Amniotic stem cell (primary cell): Measurements from ENCODE around the gene OSTM1.

Source experiments
- DNase-seq: peaks from one replicate; lab custom pipeline; 2025; lab: John Stamatoyannopoulos, UW

OSTM1 gene

DNA sequence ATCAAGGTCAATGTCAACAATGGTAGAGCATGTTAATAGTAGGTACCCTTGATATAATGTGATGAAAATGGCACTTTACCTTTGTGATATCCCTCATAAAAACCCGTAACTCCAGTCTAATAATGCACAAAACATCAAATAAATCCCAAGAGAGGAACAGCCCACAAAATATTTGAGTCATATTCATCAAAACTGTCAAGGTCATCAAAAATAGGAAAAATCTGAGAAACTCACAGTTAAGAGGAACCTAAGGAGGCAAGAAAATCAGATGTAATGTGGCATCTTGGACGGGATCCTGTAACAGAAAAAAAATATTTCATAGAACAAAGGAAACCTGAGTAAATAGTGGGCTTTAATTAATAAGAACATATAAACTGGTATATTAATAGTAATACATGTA is 25.5 kb upstream of the OSTM1 start:
- DNase-seq, result no peak

DNA sequence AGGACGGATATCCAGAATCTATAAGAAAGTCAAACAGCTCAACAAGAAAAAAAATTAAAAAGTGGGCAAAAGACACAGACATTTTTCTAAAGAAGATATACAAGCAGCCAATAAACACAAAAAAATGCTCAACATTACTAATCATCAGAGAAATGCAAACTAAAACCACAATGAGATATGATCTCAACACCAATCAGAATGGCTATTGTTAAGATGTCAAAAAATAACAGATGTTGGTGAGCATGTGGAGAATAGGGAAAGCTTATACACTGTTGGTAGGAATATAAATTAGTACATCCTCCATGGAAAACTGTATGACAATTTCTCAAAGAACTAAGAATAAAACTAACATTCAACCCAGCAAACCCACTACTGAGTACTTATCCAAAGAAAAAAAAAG is 23.3 kb upstream of the OSTM1 start:
- no peak for DNase-seq

DNA sequence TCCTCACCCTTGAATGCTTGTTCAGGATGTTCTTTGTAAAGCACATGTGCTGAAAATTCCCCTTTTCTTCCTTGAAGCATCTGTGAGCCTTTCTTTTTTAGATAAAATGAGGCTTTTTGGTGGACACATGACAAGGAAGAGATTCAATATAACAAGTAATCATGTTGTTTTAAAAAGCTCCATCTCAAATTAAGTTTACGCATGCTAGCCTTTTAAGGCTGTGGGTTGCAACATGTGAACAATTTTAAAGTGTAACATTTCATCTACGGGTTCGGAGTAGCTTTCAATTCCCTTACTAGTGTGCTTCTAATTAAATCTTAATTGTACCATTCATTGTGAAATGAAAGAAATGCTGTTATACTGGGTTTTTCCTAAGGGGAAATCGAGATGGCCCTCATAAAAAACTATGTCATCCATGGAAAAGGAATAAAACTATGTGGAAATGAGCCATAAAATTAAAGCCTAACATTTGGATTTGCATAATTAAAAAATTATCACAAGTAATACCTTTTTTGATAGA is 19.3 kb upstream of the OSTM1 start:
- DNase-seq, result no peak

DNA sequence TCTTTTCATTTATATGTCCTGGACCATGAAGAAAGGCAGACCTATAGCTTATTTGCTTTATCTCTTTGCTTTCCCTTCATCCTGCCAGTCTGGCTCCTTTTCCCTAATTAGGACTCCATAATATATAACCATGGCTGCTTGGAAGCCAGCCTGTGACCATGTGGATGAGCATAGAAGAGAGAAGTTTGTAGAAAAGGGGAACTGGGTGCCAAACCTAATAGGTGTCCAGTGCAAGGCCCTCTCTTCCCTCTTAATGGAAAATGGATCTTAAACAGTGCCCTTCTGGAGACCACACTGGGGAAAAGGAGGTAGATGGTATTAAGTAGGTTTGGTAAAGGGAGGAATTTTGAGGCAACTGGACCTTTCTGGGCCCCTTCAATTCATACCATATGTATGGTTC is 16.7 kb upstream of the OSTM1 start:
- no peak for DNase-seq

DNA sequence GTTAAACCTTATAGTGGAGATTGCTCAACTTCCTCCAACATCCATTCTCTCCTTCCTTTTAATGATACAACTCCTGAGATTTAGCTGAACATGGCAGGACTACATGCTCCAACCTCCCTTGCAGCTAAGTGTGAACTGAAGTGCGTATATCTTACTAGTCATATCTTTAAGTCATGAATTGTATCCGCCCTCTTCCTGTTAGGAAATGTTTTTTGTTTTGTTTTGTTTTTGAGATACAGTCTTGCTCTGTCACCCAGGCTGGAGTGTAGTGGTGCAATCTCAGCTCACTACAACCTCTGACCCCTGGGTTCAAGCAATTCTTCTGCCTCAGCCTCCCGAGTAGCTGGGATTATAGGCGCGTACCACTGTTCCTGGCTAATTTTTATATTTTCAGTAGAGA is 8.8 kb upstream of the OSTM1 start:
- no peak for DNase-seq

DNA sequence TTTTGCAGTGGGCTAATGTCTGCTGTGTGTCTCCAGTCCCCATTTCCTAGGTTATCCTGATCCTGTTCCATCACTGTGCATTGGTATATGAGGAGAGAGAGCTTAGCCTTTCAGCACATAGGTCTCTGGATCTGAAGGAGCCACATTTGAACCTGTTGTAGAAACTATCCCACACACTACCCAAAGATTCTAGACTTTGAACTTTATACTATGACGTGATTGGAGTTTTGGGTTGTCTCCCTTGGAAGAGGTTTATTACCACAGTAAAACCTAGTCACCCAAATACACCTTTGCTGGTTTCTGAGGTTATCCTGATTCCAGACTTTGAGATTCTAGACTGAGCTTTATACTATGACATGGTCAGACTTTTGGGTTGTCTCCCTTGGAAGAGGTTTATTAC is 8.0 kb upstream of the OSTM1 start:
- no peak for DNase-seq

DNA sequence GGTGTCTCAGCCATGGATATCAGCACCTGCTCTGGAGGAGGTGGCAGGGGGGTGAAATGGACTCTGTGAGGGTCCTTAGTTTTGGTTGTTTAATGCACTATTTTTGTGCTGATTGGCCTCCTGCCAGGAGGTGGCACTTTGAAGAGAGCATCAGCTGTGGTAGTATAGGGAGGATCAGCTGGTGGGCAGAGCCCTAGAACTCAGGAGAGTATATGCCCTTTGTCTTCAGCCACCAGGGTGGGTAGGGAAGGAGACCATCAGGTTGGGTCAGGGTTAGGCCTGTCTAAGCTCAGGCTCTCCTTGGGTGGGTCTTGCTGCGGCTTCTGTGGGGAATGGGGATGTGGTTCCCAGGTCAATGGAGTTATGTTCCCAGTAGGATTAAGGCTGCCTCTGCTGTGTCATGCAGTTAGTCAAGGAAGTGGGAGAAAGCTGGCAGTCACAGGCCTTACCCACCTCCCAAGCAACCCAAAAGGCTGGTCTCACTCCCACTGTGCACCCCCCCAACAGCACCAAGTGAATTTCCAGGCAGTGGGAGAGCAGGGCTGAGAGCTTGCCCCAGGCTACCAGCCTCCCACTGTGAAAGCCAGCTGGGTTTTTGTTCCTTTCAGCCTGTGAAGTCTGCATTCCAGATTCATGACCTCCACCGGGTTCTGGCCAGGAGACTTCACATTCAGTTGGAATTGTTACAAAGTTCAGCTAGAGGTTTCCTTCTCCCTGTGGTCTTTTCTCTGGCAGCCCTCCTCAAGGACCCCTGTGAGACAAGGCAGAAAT is 5.7 kb upstream of the OSTM1 start:
- peak; percentile 12 for DNase-seq

DNA sequence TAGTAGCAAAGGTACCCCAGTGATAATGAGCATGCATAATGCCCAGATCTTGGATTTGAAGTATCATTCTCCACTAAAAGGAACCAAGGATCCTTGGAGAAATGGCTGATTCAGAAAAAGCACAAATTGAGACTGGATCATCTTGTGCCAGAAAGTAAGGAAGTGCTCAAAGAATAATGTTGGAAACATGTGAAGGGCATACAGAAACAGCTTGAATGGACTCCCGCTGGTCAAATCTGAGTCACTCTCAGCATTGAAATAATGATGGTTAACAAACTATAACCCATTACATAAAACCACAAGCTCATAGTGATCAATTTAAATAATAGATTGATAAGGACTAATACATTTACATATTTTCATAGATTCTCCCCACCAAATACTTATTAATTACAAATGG is 3.6 kb upstream of the OSTM1 start:
- DNase-seq, result no peak

DNA sequence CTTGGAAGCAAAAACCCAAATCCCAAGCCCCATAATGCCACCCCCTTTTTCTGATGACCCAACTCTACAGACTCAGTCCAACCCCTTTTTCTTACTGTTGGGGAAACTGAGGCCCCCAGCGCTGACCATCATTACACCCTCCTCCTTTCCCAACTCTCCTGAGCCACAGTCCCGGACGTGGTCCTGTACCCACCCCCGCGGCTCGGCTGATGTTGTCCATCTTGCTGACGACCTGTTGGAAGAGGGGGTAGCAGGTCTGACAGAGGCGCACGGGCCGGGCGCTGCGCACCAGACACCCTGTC is 533 bp downstream of the OSTM1 start:
- DNase-seq, result no peak

DNA sequence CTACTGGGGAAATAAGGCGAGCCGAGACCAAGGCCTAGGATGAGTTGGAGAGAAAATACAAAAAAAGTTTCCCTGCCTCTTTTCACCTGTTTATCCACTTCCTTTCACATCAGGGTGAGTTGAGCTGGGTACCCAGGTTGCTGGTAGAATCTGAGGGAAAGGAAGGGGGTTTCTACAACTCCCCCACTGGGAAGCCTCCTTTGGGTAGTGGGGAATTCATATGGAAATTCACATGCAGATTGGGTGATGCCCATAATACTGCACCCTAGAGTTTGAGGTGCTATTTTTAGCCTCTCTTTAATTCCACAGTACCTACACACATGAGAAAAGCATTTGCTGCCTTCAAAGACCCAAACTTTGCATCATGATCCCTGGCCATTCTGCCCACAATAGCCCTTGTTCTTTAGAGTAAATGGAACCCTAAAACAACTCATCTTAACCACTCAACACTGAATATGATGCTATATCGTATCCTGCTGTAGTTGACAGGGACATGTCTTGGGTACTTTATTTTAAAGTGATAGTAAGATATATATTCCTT is 2.7 kb downstream of the OSTM1 start:
- no peak for DNase-seq

DNA sequence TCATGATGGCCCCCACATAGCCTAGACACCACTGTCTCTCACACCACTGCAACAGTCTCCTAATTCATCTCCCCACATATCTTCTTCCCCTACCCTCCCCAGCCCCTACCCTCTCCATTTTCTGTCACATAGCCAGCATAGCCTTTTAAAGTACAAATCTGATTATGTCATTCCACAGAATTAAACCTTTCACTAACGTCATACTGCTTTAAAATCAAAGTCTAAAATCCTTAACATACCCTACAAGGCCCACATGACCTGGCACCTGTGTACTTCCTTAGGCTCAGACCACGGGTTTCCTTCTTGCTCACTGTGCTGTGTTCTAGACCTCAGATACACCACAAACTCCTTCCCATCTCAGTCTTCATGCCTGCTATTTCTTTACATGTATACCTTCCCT is 5.9 kb downstream of the OSTM1 start:
- DNase-seq, result no peak

DNA sequence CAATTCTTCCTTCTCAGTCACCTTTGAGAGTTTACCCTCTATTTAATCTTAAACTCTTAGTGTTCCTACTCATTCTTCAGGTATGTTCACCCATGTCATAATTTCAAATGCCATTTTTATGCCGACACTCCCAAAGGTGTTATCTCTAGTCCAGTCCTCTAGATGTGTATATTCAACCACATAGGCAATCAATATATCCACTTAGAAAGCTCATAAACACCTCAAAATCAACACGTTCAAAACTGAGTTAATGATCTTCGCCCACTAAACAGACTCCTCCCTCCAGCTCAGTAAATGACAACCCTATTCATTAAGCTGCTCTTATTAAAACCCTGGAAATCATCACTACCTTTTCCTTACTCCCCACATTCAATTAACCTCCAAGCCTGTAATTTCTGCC is 6.4 kb downstream of the OSTM1 start:
- DNase-seq, result no peak

DNA sequence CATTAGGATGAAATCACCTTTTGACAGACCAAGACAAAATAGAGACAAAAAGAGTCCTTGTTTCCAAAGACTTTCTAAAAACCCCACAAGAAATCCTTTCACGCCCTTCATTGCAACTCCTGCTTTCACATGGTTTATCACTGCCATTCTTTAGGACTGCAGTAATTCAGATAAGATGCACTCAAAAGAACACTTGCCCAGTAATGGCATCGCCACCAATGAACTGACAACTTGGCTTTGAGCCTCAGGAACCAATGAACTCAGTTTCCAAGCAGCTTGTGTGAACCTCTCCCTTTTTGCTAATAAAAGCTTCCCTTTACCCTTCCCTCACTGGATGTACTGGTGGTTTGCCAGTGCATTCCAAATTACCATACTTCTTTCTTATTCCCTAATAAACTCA is 21.8 kb downstream of the OSTM1 start:
- DNase-seq, result no peak

DNA sequence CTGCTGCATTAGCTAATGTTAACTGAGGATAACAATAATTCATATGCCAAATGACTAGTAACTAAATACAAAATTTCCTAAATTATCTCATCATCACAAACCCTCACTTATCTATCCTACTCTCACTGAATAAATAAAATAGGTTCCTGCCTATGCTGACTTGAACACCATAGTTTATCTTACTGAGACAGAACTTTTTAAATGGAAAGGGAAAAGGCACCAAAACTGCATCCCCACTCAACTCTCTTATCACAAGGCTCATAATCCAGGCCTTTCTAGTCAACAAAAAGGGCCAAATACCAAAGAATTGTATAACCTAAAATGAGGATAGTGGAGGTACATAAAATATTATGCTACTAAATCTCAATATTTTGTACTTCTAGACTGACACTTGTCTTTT is 23.1 kb downstream of the OSTM1 start:
- no peak for DNase-seq

DNA sequence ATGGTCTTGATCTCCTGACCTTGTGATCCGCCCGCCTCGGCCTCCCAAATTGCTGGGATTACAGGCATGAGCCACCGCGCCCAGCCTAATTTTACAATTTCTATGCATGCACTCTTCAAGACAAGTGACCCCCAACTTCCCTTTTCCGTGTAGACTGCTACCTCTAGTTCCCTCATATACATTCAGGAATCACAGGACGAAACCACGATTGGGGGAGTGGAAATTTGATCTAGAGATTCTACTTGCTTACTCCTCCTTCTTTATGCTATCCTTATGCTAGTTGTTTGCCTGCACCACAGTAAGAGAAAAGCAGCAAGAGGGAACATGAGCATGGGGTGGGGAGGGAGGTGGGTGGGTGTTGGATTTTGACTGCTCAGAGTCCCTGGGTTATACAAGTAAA is 34.9 kb downstream of the OSTM1 start:
- no peak for DNase-seq

DNA sequence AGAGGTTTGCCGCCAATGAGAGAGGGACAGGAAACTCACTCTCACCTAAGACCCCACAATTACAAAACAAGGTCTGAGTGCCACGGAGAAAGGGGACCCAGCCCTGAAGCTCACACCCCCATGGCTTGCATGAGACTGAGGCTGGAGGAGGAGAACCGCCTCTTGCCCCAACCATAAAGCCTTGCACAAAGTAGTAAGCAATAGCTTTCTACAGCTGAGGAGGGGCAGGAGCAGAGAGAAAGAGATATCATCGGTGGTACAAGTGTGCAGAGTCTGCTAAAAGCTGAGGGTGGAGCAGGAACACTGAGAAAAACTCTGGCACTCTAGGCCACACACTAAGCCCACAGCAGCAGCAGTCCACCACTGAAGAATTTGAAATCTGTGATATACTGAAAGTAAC is 37.7 kb downstream of the OSTM1 start:
- DNase-seq, result no peak

DNA sequence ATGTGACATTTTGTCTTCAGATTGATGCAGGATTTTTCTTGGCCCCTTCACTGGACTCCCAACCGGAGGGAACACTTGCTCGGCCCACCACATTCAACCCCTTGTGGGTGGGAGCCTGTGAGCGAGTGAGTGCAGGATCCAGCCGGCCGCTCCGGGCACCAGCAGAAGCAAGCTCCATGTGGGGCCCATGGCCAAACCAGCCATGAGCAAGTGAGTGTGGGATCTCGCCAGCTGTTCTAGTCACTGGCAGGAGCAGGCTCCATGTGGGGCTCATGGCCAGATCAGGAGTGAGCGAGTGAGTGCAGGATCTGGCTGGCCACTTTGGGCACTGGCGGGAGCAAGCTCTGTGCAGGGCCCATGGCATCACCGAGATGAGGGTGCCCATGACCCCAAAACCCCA is 42.6 kb downstream of the OSTM1 start:
- no peak for DNase-seq

DNA sequence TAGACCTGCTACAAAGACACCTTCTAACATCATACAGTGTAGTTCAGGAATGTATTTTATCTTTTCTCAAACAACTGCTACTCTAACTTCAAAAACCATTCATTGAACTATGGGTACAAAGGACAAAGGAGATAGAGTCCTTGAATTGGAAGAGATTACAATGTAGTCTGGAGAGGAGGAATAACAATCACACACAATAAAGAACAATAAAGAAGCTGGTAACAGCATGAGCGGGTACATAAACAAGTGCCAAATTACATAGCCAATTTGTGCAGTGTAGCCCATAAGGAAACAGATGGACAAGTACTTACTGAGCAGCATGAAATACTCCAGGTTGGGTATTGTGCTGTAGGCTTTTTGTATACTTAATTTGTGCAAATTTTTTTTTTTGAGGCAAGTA is 44.3 kb downstream of the OSTM1 start:
- no peak for DNase-seq

DNA sequence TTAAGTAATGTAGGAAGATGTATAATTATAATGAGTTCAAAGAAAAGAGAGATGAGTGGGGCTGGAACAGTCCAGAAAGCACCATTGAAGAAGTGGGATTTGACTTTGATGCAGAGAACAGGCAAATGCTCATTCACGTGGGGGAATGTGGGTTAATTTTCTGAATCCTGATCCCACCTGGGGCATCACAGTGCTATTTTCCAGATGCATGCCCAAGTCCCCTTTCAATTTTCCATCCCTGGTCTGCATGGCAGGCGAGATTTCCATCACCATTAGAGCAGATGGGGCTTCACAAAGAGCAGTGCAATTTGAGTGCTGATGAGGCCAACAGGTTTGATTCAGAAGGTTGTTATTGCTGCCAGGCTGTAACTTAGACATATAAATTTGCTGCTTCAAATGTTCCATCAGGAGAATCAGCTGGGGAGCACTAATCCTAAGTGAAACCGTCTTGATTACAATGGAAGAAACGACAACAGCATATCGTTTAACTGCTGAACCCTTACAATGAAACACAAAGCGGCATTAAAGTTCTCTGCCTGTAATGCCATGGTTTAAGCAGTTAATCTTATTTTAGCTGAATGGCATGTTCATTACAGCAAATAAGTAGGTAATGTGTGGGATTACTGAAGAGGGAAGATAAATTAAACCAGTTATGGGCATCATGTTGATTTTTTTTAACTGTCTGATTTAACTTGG is 45.2 kb downstream of the OSTM1 start:
- DNase-seq, result no peak

DNA sequence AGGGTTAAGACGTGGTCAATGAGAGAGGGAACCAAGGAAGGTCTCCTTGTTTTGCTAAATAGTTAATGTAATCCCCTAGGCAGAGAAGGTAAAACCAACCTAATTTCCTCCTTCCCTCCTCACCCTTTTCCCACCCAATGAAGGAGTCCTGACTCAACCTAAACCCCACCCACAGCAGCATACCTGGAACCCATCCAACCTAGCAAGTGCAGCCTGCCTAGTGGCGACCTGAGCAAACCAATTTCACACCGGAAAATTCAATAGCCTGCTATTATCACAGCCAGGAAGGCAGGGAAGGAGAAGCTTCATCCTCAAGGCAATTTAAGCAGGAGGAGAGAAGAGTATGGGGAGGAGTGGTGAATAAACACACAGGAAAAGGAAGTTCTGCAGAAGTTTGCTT is 46.9 kb downstream of the OSTM1 start:
- DNase-seq, result no peak

DNA sequence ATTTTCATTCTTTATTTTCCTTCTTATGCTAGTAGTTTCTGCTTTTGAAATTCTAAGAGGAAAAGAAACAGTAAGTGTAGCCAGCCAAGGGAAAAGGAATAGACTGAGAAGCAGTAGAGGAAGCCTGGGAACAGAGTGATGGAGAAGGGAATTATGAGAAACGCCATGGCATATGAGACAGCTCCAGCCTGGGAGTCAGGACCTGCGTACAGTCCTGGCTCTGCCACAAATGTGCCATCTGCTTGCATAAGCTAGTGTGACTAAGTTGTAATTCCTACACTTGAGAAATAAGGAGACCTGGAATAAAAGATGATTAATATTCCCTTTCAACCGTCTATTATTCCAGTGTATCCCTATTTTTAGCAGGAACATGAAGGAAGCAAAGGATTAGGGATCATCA is 47.5 kb downstream of the OSTM1 start:
- no peak for DNase-seq

DNA sequence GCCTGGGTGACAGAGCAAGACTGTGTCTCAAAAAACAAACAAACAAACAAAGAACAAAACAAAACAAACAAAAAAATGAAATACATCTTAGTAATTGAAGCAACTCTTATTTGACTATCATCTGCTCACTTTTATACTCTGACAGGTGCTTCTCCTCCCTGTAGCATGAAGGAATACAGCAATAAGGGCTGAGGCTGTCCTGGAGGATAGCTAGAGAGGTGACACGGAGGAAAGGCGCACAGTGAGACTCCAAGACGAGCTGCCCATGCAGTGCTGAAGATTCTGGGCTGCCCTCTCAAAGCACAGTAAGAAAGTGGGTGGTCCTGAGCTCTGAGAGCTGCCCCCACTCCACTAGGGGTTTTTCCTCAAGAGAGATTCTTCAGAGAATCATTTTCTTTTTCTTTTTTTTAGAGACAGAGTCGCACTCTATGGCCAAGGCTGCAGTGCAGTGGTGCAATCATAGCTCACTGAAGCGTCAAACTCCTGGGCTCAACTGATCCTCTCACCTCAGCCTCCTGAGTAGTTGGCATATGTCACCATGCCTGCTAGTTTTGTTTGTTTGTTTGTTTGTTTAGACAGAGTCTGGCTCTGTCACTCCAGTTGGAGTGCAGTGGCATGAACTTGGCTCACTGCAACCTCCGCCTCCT is 50.0 kb downstream of the OSTM1 start:
- no peak for DNase-seq

DNA sequence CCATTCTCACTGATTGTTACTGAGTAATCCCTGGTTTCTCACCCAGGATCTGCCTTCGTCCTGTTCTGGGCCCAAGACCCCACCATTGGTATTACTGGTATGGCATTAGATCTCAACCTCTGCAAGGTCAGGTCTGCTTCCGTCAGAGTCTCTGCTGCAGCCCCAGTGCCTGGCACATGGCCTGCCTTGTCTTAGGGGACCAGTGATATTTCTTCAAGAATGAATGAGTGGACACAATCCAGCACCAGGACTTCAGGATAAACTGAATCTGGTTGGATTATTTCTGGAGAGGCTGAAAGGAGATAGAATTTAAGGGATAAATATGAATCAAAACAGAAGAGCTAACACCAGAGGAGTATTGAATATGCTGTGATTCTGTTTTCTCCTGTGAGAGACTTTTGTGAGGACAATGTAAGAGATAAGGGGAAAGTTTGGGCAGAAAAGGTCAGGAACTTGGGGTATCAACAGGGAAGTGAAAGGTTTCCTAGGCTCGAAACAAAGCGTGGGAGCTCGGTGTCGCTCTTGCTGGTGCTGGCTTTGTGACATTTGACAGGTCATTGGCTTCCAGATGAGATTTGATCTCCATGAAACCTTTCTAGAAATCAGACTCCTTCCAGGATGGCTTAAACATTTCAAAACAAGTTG is 53.9 kb downstream of the OSTM1 start:
- DNase-seq, result no peak
